HG03064 (cell line): ENCODE measurements around the gene RBMS3.
"Not testable (repeated sequence)": the region's sequence is repeated elsewhere in the genome, so short reads cannot be mapped to it uniquely, and the experiment has no call there.

Source experiments
- ATAC-seq: cut with Tn5 transposase; IDR thresholded peaks from one replicate; pipeline ENCODE4 v1.9.1; 2021; ENCODE audit warnings: low read depth; ENCODE audit not compliant: unreplicated experiment

Gene RBMS3

DNA sequence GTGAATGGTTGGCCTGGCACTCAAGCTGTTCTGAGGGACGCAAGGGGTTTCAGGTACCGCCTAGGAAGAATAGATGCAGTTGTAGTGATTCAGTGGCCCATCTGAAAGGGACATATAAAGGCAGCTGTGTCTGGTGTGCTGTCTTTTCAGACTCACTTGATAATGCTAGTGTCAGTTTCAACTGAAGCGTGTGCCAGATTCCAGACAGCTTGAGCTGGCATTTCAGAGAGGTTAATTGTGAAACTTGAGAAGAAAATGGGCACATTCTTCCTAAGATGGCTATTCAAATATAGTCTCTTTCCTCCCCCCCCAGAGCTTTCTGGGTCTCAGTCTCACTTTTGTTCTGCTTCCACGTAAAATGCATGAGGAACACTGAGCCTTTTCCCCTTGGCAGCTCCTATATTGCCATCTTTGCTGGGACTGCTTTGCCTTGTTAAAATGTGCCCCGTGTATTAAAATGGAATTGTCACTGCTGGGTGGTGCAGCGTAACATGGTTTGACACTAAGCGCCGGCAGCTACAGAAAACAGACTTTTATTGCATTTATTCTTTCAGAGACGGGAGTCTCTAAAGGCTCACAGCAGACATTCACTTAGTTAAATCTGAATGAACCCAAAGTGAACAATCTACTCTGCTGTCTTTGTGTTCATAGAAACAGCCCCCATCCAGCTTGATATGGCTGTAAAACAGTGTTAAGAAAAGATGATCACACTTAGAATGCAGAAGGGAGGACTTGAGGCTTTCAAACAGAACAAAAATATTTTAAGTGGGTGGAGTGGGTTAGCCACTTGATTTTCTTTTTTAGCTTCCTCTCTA lies 478.7 kb downstream of the RBMS3 start:
- no peak for ATAC-seq

GRCh38 chr3:29760226-29760685 lies 479.4 kb downstream of the RBMS3 start:
- ATAC-seq: no peak

DNA sequence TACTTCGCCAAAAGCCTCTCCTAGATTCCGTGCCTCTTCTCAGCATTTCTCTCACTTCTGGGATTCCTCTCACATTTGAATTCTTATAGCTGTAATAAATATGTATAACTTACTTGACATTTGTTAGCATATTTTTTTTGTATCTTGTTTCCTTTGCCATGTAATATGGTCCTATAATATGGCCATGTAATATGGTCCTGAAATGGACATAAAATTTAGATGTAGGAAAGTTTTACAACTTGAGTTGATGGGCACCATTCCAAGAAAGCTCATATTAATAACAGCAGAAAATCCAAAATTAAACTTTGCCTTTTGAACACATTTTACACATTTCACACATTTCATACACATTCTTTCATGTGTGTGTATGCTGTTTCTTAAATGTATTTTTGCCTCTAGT lies 480.6 kb downstream of the RBMS3 start:
- ATAC-seq: no peak

DNA sequence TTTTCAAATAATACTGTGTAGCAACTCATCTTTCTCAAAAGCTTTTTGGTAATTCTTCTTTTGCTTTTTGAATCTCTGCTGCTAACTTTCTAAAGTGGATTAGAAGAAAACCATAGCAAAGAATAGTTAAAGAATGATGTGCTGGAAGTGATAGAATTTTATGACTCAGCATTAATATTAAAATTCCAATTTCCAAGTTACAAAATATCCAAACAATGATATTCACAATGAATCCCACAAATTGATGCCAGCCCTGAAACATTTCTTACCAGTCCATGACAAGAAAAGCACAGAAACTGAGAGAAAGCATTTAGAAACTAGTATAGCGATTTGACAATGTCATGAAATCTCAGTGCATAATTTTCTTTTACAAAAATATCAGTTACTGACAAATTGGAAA lies 482.2 kb downstream of the RBMS3 start:
- ATAC-seq: no peak

DNA sequence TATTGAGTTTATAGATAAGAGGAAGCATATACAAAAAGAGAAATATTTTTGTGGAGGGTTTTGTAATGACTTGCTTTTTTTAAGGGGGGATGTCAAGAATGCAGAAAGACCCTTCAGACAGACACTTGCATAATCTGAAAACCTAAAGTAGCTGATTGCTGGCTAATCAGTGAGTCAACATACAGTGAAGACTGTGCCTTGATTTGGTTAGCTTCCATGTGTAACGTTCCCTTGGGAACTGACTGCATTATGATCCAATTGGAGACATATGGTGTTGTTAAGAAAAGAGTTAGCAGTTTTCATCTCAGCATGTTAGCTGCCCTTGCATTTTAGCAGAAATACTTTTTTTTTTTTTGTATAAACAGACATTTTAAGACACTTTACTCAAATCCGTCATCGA lies 483.2 kb downstream of the RBMS3 start:
- ATAC-seq: no peak

DNA sequence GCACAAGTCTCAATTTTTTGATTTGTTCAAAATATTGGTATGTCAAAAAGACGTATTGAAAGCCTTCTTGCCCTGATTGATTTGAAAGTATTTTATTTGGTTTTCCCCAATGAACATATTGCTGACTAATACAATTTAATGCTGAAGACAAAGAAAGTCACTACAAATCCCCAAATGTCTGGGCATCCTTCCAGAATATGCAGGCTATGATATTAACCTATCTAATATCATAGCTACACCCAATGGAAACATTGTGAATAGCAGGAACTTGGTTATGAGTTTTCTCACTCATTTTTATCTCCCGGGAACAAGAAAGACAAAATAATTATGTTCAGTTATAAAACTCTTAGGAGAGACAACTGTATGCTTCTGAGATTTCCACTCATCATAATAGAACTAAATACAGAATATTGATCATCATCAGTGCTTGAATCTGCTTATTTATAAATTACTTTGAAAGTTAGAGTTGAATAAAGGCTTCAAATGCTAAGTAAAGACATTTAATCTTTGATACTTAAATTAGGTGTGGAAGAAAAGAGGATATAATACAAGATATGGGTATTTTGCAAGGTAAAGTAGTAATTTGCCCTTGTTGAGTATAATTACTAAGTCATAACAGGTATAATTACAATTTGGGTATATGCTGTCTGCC lies 483.9 kb downstream of the RBMS3 start:
- no peak for ATAC-seq

GRCh38 chr3:29771602-29772001 lies 490.7 kb downstream of the RBMS3 start:
- no peak for ATAC-seq

DNA sequence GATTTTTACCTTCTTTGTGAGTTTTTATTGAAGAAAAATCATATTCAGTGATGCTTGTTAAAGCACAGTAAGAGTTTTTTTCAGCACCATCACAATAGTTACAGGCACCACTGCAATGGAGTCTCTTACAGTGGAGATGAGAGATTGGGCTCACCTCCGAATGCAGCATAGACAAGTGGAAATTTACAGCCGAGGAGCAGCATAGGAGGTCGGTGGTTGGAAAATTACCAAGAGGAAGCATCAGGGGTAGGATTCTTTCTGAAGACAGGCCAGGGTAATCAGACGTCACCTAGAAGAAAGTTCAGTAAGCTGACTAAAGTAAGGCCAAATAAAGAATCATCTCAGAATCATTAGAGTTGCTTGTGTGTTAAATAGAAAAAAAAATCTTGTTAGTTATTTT lies 491.6 kb downstream of the RBMS3 start:
- no peak for ATAC-seq

- no peak for ATAC-seq
Observed at GRCh38 chr3:29773481-29773880, 492.6 kb downstream of the RBMS3 start.

DNA sequence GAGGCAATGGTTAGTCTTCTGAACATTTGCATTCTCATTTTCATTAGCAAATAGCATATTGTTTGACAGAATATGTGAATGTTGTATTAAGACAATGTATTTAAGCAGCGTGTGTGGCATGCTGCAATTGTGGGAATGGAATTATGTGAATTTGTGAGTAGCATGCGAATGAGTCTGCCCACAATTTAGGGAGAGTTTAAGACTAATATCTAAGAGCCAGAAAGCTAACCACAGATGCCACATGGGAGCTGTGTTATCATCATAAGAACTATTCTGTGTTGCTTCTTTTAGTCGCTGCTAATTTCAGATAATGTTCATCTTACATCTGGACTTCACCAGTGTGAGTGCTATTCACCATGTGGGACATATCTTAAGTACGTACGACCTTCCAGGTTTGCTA lies 494.5 kb downstream of the RBMS3 start:
- no peak for ATAC-seq

DNA sequence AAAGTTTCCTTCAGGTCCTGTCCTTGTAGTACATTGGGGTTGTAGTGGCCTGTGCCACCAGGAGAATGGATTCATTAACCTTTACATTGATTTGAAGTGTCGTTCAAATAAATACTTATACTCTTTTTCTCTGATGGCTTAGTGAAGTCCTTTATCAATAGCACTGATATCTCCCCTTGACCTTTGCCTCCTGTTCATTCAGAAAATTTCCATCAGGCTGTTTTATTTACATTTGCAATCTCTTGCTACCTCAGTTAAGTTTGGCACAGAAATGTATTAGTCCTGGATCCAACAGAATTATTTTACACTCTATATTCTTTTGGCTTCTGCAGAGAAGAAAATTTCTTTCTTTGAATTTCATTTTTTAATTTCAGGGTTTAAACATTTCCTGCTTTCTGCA lies 497.0 kb downstream of the RBMS3 start:
- ATAC-seq: no peak

- ATAC-seq: no peak
Observed at GRCh38 chr3:29789686-29790085, 508.8 kb downstream of the RBMS3 start.

DNA sequence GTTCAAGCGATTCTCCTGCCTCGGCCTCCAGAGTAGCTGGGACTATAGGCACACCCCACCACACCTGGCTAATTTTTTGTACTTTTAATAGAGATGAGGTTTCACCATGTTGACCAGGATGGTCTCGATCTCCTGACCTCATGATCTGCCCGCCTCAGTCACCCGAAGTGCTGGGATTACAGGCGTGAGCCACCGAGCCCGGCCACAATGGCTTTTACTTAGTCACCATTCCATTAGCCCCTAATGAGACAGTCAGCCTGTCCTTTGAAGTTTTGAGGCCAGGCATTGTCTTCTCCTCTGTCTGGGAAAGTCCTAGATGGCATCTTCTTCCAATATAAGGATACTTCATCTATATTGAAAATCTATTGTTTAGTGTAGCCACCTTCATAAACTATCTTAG lies 515.9 kb downstream of the RBMS3 start:
- no peak for ATAC-seq

- no peak for ATAC-seq
Observed at GRCh38 chr3:29802057-29802456, 521.2 kb downstream of the RBMS3 start.

DNA sequence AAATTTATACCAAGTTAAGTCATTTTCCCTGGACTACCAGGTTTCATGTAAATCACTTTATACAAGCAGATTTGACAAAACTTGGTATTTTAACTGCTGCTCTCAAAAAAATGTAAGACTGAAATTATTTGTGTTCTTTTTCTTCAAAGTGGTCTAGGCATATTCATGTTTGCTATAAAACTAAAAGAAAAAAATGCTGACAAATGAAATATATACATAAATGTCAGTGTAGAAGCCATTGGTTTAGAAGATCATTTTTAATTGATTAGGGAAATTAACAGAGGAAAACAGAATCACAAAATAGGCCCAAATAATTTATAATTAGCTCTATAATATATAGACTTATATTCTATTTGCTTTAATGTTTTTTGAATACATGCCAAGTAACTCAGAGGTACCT lies 523.2 kb downstream of the RBMS3 start:
- no peak for ATAC-seq

DNA sequence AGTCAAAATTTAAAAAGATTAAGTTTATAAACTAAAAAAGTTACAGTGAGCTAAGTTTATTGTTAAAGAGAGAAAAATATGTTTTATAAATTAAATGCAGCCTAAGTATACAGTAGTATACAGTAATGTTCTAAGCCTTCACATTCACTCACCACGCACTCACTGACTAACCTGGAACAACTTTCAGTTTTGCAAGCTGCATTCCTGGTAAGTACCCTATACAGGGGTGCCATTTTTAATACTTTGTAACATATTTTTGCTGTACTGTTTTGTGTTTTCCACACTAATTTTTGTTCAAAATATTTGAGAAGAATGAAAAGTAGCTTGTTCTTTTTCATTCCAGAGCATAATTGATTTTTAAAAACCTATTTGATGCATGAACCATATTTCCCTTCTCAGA lies 524.9 kb downstream of the RBMS3 start:
- no peak for ATAC-seq

GRCh38 chr3:29808324-29808723 lies 527.5 kb downstream of the RBMS3 start:
- ATAC-seq: not testable (repeated sequence)

GRCh38 chr3:29822071-29822470 lies 541.2 kb downstream of the RBMS3 start:
- no peak for ATAC-seq

GRCh38 chr3:29823233-29823632 lies 542.4 kb downstream of the RBMS3 start:
- ATAC-seq: no peak

DNA sequence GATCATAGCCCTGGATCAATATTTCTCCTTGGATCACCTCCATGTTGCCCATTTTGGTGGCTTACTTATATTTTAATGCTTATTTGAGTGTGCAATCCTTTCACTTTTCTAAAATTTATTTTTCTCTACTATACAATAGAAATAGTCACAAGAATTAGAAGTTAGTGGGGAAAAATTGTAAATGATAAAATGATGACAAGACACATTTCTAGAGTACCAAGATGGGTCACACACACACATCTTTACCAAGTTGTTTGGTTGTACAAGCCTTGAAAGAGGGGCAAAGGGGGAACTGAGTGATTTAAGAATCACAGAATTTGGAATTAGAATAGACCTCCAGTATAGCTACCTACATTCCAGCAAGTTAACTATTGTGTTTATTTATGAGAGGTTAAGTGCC lies 545.8 kb downstream of the RBMS3 start:
- ATAC-seq: no peak

DNA sequence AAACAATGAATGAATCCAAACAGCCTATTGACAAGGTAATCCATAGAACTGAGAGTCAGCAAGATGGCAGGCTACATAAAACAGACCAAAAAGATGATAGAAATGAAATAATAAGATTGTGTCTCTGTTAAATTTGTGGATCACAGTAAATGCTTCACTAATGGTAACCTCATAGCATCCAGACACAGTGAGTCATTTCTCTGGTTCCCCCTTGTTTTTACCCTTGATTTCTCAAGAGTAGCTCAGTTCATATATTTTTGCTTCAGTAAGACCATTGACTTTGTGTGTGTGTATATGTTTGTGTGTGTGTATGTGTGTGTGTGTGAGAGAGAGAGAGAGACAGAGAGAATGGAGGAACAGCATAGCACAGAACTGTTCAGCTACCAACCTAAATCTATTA lies 546.9 kb downstream of the RBMS3 start:
- no peak for ATAC-seq

- no peak for ATAC-seq
Observed at GRCh38 chr3:29829340-29829739, 548.5 kb downstream of the RBMS3 start.
